Ishikawa (cell line): ENCODE measurements around the gene PTPRM.

Source experiments
- CEBPB ChIP-seq: IDR thresholded peaks from 2 replicates; pipeline ENCODE4 v1.6.1; 2012
- CREB1 ChIP-seq: IDR thresholded peaks from 2 replicates; pipeline ENCODE4 v1.6.1; 2012; ENCODE audit warnings: low read depth
- EGR1 ChIP-seq: IDR thresholded peaks from 2 replicates; pipeline ENCODE4 v1.6.1; 2012
- EP300 ChIP-seq: IDR thresholded peaks from 2 replicates; pipeline ENCODE4 v1.6.1; 2012; ENCODE audit warnings: borderline replicate concordance
- FOXM1 ChIP-seq: IDR thresholded peaks from 2 replicates; pipeline ENCODE4 v1.6.1; 2012; ENCODE audit warnings: low read depth, borderline replicate concordance
- MAX ChIP-seq: IDR thresholded peaks from 2 replicates; pipeline ENCODE4 v1.6.1; 2012
- NFIC ChIP-seq: IDR thresholded peaks from 2 replicates; pipeline ENCODE4 v1.6.1; 2012
- RAD21 ChIP-seq: IDR thresholded peaks from 2 replicates; pipeline ENCODE4 v1.6.1; 2012; ENCODE audit warnings: low read depth
- TAF1 ChIP-seq: IDR thresholded peaks from 2 replicates; pipeline ENCODE4 v1.6.1; 2012; ENCODE audit warnings: low read depth, mild to moderate bottlenecking
- TCF12 ChIP-seq: IDR thresholded peaks from 2 replicates; pipeline ENCODE4 v1.6.1; 2012; ENCODE audit warnings: low read depth
- TEAD4 ChIP-seq: IDR thresholded peaks from 2 replicates; pipeline ENCODE4 v1.6.1; 2012
- YY1 ChIP-seq: IDR thresholded peaks from 2 replicates; pipeline ENCODE4 v1.6.1; 2012; ENCODE audit warnings: low read depth
- ZBTB7A ChIP-seq: IDR thresholded peaks from 2 replicates; pipeline ENCODE4 v1.6.1; 2012; ENCODE audit warnings: low read depth
- TF ChIP-seq, protein P1 (sequence below): IDR thresholded peaks from 2 replicates; pipeline ENCODE4 v1.6.1; 2012
- TF ChIP-seq, protein P2 (sequence below): IDR thresholded peaks from 2 replicates; pipeline ENCODE4 v1.6.1; 2012; ENCODE audit warnings: low read depth, mild to moderate bottlenecking

PTPRM gene

DNA sequence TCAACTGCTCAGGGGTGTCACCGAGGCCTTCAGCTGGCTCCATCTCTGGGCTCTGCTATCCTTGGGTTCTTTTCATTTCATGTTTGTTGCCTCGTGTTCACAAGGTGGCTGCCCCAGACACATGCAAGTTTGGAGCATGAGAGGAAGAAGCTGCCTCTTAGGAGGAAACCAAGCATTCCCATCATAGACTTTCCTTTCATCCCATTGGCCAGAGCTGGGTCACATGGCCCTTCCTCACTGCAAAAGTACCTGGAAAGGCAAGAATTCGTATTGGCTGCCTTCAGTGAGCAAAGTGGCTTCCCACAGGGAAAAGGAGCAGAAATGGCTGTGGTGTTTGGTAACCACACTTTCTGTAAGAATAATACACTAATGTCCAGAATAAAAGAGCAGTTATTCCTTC lies 886.4 kb downstream of the PTPRM start:
- TF ChIP-seq YY1 (no peak), EGR1 (no peak), TAF1 (no peak)
- TF ChIP-seq, protein P1, sequence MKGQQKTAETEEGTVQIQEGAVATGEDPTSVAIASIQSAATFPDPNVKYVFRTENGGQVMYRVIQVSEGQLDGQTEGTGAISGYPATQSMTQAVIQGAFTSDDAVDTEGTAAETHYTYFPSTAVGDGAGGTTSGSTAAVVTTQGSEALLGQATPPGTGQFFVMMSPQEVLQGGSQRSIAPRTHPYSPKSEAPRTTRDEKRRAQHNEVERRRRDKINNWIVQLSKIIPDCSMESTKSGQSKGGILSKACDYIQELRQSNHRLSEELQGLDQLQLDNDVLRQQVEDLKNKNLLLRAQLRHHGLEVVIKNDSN, result peak; percentile 39; the same call in 1 of the 2 replicates

DNA sequence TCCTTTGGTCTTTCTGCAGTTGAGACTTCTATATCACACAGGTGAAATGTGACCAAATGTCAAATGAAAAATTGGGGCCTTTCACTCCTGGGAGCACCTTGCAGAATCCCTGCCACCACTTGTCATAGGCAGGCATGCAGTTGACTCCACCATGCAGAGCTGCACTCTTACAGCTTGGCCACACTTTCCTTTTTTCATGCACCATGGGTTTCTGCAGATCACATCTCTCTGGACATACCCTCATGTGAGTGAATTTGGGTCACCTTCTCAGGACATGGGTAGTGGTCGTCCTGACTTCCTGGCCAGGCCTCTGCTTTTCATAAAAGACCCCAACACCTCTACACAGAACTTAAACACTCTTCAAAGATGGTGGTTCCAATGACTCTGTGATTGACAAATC lies 887.0 kb downstream of the PTPRM start:
- no peak for TF ChIP-seq EGR1
- no peak for TF ChIP-seq CEBPB
- no peak for TF ChIP-seq TCF12
- TF ChIP-seq YY1, result no peak
- TF ChIP-seq CREB1, result no peak
- TF ChIP-seq, protein P1, result no peak
- TF ChIP-seq, protein P2, sequence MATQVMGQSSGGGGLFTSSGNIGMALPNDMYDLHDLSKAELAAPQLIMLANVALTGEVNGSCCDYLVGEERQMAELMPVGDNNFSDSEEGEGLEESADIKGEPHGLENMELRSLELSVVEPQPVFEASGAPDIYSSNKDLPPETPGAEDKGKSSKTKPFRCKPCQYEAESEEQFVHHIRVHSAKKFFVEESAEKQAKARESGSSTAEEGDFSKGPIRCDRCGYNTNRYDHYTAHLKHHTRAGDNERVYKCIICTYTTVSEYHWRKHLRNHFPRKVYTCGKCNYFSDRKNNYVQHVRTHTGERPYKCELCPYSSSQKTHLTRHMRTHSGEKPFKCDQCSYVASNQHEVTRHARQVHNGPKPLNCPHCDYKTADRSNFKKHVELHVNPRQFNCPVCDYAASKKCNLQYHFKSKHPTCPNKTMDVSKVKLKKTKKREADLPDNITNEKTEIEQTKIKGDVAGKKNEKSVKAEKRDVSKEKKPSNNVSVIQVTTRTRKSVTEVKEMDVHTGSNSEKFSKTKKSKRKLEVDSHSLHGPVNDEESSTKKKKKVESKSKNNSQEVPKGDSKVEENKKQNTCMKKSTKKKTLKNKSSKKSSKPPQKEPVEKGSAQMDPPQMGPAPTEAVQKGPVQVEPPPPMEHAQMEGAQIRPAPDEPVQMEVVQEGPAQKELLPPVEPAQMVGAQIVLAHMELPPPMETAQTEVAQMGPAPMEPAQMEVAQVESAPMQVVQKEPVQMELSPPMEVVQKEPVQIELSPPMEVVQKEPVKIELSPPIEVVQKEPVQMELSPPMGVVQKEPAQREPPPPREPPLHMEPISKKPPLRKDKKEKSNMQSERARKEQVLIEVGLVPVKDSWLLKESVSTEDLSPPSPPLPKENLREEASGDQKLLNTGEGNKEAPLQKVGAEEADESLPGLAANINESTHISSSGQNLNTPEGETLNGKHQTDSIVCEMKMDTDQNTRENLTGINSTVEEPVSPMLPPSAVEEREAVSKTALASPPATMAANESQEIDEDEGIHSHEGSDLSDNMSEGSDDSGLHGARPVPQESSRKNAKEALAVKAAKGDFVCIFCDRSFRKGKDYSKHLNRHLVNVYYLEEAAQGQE, result no peak
- TF ChIP-seq ZBTB7A, result no peak
- no peak for TF ChIP-seq TAF1
- TF ChIP-seq RAD21, result no peak
- TF ChIP-seq EP300, result no peak
- TF ChIP-seq FOXM1, result no peak
- TF ChIP-seq NFIC, result no peak
- no peak for TF ChIP-seq TEAD4
- TF ChIP-seq MAX, result no peak

DNA sequence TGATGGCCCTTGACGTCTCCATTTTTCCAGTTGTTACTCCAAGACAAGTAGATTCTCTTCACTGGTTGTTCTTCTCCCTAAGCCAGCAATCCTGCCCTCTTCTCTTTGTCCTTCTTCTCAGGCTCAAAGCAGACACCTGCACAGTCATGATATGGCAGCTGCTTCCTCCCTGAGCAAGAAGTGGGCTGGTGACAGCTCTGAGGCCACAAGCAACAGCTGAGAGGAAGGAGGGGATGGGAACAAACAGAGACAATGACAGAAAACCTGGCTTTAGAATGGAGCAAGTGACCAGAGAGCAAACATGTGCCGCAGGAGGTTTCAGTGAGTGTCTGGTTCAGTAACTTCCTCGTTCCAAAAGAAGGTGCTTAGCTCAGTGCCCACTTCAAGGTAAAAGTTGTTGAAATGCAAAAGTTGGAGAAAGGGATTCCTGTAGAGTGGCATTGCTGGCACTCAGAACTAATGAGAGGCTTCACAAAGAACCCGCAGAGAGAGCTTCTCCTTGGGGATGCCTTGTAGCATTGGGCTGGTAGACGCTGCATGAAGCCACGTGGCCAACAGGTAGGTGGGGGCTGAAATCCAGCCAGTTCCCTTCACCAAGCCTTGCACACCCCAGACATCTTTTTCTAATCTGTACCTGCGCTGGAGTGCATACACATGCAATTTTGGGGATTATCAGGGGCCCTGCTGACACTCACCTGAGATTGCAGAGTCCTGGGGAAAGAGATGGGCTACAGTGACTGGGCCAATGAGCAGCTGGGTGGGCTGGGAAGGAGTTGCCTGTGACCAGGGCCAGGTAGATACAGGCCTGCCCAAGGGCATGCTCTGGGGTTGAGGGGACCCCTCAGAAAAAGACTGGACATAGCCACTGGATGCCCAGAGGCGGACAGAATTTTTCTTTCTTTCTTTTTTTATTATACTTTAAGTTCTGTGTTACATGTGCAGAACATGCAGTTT lies 888.8 kb downstream of the PTPRM start:
- TF ChIP-seq MAX, result no peak
- no peak for TF ChIP-seq EP300
- no peak for TF ChIP-seq CEBPB
- TF ChIP-seq TCF12, result no peak
- no peak for TF ChIP-seq EGR1
- no peak for TF ChIP-seq TAF1
- TF ChIP-seq YY1, result no peak
- no peak for TF ChIP-seq CREB1
